Measurements from ENCODE around the gene SLC12A5.
A peak's percentile ranks its signal among the peaks of the same experiment; 100 is the strongest.

The SLC12A5 gene

DNA sequence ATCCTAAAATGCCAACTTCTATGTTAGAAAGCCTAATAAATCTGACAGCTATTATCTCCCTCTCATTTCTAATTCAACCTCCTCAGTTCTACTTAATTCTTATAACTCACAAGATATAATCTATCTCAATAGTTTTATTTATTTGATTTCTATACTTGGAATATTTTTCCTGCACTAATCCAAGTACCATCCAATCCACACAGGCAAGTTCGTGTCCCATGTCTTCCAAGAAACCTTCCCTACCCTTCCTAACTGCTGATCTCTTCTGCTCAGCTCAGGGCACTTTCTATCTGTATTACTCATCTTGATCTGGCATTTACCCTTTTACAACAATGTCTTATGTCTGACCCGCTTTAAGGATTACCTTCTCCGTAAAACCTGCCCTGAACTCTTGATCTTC is 42.6 kb downstream of the SLC12A5 start:
- Histone ChIP-seq H3K27me3 (ENCODE audit: control insufficient read depth in 1 of 2, insufficient read depth in 2 of 2, low read length in 2 of 2) (no peaks in the 10 kb centered on the region), H3K9ac (ENCODE audit: low read length) (no peak overlapping the region), H3K36me3 (ENCODE audit: insufficient read depth, low read length) (peaks cover 57% of the 10 kb centered on the region), H3K27ac (ENCODE audit: low read depth, low read length) (no peak overlapping the region), H3K4me1 (ENCODE audit: insufficient read depth, low read length) (no peaks in the 10 kb centered on the region), H3K4me3 (ENCODE audit: low read depth in 1 of 2, low read length in 2 of 2) (no peak overlapping the region), H3K9me3 (ENCODE audit: low read length) (no peaks in the 10 kb centered on the region)

DNA sequence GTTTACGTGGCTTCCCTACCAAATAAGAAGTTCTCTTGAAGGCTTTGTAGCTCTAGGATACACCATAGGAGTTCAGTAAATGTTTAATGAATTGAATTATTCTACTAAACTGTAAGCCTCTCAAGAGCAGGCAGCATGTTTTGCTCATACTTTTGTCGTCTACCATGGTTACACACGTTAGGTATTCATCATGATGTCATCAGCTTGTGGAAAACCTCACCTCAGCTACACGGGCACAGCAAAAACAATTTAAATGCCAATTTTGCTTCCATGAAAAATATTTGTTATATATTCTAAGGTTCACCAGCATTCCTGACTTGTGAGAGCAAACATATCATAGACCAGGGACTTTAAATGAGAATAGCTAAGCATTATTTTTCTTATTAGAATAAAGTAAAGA is 44.0 kb downstream of the SLC12A5 start:
- H3K4me1 ChIP-seq (ENCODE audit: insufficient read depth, low read length), result no peaks in the 10 kb centered on the region
- H3K27me3 ChIP-seq (ENCODE audit: control insufficient read depth in 1 of 2, insufficient read depth in 2 of 2, low read length in 2 of 2), result no peaks in the 10 kb centered on the region
- no peak overlapping the region for H3K9ac ChIP-seq (ENCODE audit: low read length)
- H3K9me3 ChIP-seq (ENCODE audit: low read length), result no peaks in the 10 kb centered on the region
- no peak overlapping the region for H3K27ac ChIP-seq (ENCODE audit: low read depth, low read length)
- H3K36me3 ChIP-seq (ENCODE audit: insufficient read depth, low read length), result peaks cover 55% of the 10 kb centered on the region
- no peak overlapping the region for H3K4me3 ChIP-seq (ENCODE audit: low read depth in 1 of 2, low read length in 2 of 2)

DNA sequence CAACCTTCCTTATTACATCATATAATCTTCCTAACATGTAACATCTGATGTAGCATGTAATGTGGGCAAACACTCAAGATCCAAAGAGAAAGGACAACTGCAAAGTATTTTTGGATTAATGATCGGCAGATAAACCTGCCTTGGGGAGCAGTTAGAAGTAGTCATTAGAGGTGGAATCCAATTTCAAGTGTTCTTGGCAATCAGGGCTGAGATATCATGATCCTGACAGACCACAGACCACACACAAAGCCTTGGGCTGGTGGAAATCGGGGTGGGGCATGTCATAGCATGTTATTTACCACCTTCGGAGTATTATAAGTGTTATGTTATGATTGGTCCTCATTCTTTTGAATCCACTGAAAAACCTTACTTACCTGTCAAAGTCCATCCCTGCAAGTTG is 44.4 kb downstream of the SLC12A5 start:
- Histone ChIP-seq H3K36me3 (ENCODE audit: insufficient read depth, low read length) (peaks cover 55% of the 10 kb centered on the region), H3K27me3 (ENCODE audit: control insufficient read depth in 1 of 2, insufficient read depth in 2 of 2, low read length in 2 of 2) (no peaks in the 10 kb centered on the region), H3K4me3 (ENCODE audit: low read depth in 1 of 2, low read length in 2 of 2) (no peak overlapping the region), H3K27ac (ENCODE audit: low read depth, low read length) (no peak overlapping the region), H3K9ac (ENCODE audit: low read length) (no peak overlapping the region), H3K9me3 (ENCODE audit: low read length) (no peaks in the 10 kb centered on the region), H3K4me1 (ENCODE audit: insufficient read depth, low read length) (no peaks in the 10 kb centered on the region)

DNA sequence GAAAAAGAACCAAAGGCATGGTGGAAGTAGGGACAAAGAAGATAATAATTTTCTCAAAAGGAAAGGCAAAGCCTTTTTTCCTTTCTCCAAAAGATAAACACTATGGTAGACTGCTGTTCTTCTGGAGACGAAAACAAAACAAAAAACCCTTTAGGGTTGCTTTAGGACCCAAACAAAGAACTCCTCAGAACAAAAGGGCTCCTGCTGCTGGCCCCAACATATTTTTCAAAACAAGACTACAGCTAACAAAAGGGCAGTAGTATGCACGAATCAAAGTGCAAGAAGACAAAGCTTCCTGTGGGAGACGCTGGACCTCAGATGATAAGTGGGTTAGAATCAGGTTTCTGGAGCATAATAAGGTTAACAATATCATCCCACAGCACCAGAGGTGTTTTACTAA is 45.0 kb downstream of the SLC12A5 start:
- Histone ChIP-seq H3K27me3 (ENCODE audit: control insufficient read depth in 1 of 2, insufficient read depth in 2 of 2, low read length in 2 of 2) (no peaks in the 10 kb centered on the region), H3K27ac (ENCODE audit: low read depth, low read length) (no peak overlapping the region), H3K9me3 (ENCODE audit: low read length) (no peaks in the 10 kb centered on the region), H3K4me3 (ENCODE audit: low read depth in 1 of 2, low read length in 2 of 2) (no peak overlapping the region), H3K4me1 (ENCODE audit: insufficient read depth, low read length) (no peaks in the 10 kb centered on the region), H3K9ac (ENCODE audit: low read length) (no peak overlapping the region), H3K36me3 (ENCODE audit: insufficient read depth, low read length) (peaks cover 59% of the 10 kb centered on the region)

DNA sequence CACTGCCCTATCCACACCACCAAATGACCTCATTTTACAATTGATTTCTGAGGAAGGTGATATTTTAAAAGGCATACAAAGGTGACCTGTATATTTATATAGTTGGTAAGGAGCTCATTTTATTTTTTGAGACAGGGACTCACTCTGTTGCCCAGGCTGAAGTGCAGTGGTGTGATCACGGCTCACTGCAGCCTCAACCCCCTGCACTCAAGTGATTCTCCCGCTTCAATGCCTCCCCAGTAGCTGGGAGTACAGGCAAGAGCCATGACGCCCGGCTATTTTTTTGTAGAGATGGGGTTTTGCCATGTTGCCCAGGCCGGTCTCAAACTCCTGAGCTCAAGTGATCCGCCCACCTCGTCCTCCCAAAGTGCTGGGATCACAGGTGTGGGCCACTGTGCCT is 47.8 kb downstream of the SLC12A5 start:
- Histone ChIP-seq H3K4me3 (ENCODE audit: low read depth in 1 of 2, low read length in 2 of 2) (no peak overlapping the region), H3K9me3 (ENCODE audit: low read length) (no peaks in the 10 kb centered on the region), H3K27ac (ENCODE audit: low read depth, low read length) (no peak overlapping the region), H3K27me3 (ENCODE audit: control insufficient read depth in 1 of 2, insufficient read depth in 2 of 2, low read length in 2 of 2) (no peaks in the 10 kb centered on the region), H3K4me1 (ENCODE audit: insufficient read depth, low read length) (peaks cover 6% of the 10 kb centered on the region), H3K9ac (ENCODE audit: low read length) (no peak overlapping the region), H3K36me3 (ENCODE audit: insufficient read depth, low read length) (peaks cover 46% of the 10 kb centered on the region)

DNA sequence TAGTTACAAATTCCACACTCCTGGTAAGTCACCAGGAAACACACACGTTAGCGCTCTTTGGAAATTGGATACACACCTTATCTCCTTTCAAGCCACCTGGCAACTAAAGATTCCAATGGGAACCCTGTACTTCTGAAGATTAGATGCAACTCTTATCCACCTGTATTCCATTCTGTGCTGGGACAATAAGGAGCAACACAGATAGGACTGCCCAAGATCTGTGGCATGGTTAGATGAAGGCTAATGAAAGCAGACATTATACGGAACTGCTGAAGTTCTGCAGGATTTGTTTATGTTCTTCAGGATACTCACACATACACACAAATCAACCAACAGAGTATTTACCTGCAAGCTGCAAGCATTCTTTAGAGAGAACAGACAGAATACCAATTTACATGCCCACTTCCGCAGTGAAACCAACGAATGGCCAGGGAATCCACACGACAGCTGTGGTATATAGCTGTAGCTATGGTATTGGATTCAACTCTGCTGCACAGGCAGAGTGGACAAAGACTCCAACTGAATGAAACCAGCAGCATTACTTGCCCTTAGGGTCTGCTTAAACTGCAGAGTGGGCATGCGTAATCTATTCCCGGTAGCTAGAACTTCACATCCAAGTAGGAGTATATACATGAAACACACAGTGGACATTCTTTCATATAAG is 48.8 kb downstream of the SLC12A5 start:
- peaks cover 46% of the 10 kb centered on the region for H3K36me3 ChIP-seq (ENCODE audit: insufficient read depth, low read length)
- H3K27ac ChIP-seq (ENCODE audit: low read depth, low read length), result no peak overlapping the region
- H3K9ac ChIP-seq (ENCODE audit: low read length), result no peak overlapping the region
- H3K4me3 ChIP-seq (ENCODE audit: low read depth in 1 of 2, low read length in 2 of 2), result no peak overlapping the region
- no peaks in the 10 kb centered on the region for H3K9me3 ChIP-seq (ENCODE audit: low read length)
- peaks cover 12% of the 10 kb centered on the region for H3K4me1 ChIP-seq (ENCODE audit: insufficient read depth, low read length)
- no peaks in the 10 kb centered on the region for H3K27me3 ChIP-seq (ENCODE audit: control insufficient read depth in 1 of 2, insufficient read depth in 2 of 2, low read length in 2 of 2)

DNA sequence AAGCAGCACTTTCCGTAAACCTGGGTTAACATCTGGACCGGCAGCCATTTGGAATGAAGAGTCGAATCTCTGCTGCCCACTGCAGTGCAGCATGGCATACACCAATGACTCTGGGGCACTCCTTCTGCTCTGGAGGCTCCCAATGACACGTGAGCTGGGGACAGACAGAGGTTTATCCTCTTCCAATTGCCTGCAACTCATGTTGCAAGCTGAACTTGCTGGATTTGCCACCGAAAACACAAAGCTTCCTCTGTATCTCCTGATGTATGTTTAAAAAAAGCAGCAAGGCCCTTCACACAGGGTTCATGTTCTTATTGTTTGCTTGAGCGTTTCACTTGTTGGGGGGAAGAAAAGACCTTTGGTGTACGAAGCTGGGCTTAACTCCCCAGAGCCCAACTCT is 49.9 kb downstream of the SLC12A5 start:
- no peak overlapping the region for H3K27ac ChIP-seq (ENCODE audit: low read depth, low read length)
- H3K4me3 ChIP-seq (ENCODE audit: low read depth in 1 of 2, low read length in 2 of 2), result no peak overlapping the region
- peaks cover 41% of the 10 kb centered on the region for H3K36me3 ChIP-seq (ENCODE audit: insufficient read depth, low read length)

DNA sequence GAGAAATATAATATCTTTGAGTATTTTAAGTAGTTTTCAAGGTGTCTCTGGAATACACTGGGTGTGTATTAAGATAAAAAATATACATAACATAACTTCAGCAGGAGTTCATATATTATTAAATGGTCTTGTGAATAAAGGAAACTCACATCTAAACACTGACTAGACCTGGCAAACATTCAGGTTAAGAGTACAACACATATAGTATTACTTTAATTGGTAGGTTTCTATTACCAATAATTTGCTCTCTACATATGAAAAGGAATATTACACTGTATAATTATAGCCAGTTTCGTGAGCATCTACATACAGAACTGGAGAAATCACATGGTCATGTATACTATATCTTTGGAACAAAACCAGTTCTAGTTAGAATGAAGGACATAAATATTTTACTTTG is 52.1 kb downstream of the SLC12A5 start:
- Histone ChIP-seq H3K27me3 (ENCODE audit: control insufficient read depth in 1 of 2, insufficient read depth in 2 of 2, low read length in 2 of 2) (no peaks in the 10 kb centered on the region), H3K9ac (ENCODE audit: low read length) (no peak overlapping the region), H3K9me3 (ENCODE audit: low read length) (no peaks in the 10 kb centered on the region), H3K27ac (ENCODE audit: low read depth, low read length) (no peak overlapping the region), H3K4me1 (ENCODE audit: insufficient read depth, low read length) (peaks cover 43% of the 10 kb centered on the region), H3K4me3 (ENCODE audit: low read depth in 1 of 2, low read length in 2 of 2) (no peak overlapping the region), H3K36me3 (ENCODE audit: insufficient read depth, low read length) (peaks cover 22% of the 10 kb centered on the region)

More for the DNA sequence above, 49.9 kb downstream of the SLC12A5 start:
- Histone ChIP-seq H3K9me3 (ENCODE audit: low read length) (no peaks in the 10 kb centered on the region), H3K9ac (ENCODE audit: low read length) (no peak overlapping the region), H3K27me3 (ENCODE audit: control insufficient read depth in 1 of 2, insufficient read depth in 2 of 2, low read length in 2 of 2) (no peaks in the 10 kb centered on the region), H3K4me1 (ENCODE audit: insufficient read depth, low read length) (peaks cover 21% of the 10 kb centered on the region)

DNA sequence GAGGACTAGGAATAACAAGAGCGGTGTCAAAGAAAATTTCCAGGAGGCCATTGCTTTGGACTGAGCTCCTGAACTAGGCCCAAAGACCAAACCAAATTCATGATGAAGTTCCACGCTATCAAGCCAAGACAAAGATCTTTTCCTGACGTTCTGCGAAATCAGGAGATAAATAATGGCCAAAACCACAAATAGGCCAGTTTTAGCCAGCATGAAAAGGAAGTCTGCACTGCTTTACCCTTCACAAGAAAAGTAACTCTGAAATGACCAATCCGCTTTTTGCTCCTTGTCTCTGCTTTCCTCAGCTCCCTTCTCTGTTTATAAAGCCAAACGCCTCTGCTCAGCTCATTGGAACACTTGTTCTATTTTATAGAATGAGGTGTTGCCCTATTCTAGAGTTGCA is 54.1 kb downstream of the SLC12A5 start:
- no peaks in the 10 kb centered on the region for H3K27me3 ChIP-seq (ENCODE audit: control insufficient read depth in 1 of 2, insufficient read depth in 2 of 2, low read length in 2 of 2)
- H3K4me3 ChIP-seq (ENCODE audit: low read depth in 1 of 2, low read length in 2 of 2), result no peak overlapping the region
- no peaks in the 10 kb centered on the region for H3K9me3 ChIP-seq (ENCODE audit: low read length)
- H3K36me3 ChIP-seq (ENCODE audit: insufficient read depth, low read length), result peaks cover 15% of the 10 kb centered on the region
- no peak overlapping the region for H3K9ac ChIP-seq (ENCODE audit: low read length)
- H3K27ac ChIP-seq (ENCODE audit: low read depth, low read length), result no peak overlapping the region
- peaks cover 62% of the 10 kb centered on the region for H3K4me1 ChIP-seq (ENCODE audit: insufficient read depth, low read length)

DNA sequence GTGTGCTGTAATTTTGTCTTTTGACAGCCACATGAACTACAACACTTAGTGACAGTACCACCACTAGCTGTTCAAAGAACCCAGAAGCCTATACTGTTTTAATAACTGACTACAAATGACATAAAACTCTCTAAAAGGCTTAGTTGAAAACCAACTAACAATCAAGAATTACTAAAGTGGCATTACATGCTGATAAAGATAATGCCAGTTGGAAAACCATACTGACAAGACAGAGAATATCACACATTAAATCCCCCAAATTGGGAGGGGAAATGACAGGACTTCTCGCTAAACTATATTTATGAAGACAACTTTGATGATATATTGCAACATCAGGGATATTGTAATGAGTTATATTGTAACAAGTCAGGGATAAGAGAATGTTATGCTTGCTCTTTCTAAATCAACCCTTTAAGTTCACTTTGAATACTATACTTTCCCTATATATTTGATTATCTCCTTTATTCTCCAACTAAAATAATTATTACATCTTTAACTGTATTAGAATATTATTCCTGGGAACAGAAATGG is 54.6 kb downstream of the SLC12A5 start:
- peaks cover 67% of the 10 kb centered on the region for H3K4me1 ChIP-seq (ENCODE audit: insufficient read depth, low read length)
- no peak overlapping the region for H3K9ac ChIP-seq (ENCODE audit: low read length)
- H3K9me3 ChIP-seq (ENCODE audit: low read length), result no peaks in the 10 kb centered on the region
- no peak overlapping the region for H3K27ac ChIP-seq (ENCODE audit: low read depth, low read length)
- H3K27me3 ChIP-seq (ENCODE audit: control insufficient read depth in 1 of 2, insufficient read depth in 2 of 2, low read length in 2 of 2), result no peaks in the 10 kb centered on the region
- no peak overlapping the region for H3K4me3 ChIP-seq (ENCODE audit: low read depth in 1 of 2, low read length in 2 of 2)
- H3K36me3 ChIP-seq (ENCODE audit: insufficient read depth, low read length), result peaks cover 10% of the 10 kb centered on the region

DNA sequence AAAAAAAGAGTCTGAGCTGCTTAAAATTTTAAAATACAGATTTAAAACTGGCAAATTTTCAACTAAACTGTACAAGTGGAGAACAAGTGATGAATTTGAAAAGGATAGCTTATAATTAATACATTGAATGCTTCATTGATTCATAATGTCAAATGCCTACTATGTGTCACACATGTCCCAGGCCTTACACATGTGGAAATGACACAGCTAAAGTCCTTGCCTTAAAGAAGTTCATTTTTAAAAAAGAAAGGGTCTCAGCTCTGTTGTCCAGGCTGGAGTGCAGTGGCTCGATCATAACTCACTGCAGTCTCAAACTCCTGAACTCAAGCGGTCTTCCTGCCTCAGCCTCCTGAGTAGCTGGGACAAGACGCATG is 55.8 kb downstream of the SLC12A5 start:
- Histone ChIP-seq H3K9me3 (ENCODE audit: low read length) (no peaks in the 10 kb centered on the region), H3K4me1 (ENCODE audit: insufficient read depth, low read length) (peaks cover 67% of the 10 kb centered on the region), H3K27me3 (ENCODE audit: control insufficient read depth in 1 of 2, insufficient read depth in 2 of 2, low read length in 2 of 2) (no peaks in the 10 kb centered on the region), H3K9ac (ENCODE audit: low read length) (no peak overlapping the region), H3K36me3 (ENCODE audit: insufficient read depth, low read length) (no peaks in the 10 kb centered on the region), H3K4me3 (ENCODE audit: low read depth in 1 of 2, low read length in 2 of 2) (no peak overlapping the region), H3K27ac (ENCODE audit: low read depth, low read length) (no peak overlapping the region)

DNA sequence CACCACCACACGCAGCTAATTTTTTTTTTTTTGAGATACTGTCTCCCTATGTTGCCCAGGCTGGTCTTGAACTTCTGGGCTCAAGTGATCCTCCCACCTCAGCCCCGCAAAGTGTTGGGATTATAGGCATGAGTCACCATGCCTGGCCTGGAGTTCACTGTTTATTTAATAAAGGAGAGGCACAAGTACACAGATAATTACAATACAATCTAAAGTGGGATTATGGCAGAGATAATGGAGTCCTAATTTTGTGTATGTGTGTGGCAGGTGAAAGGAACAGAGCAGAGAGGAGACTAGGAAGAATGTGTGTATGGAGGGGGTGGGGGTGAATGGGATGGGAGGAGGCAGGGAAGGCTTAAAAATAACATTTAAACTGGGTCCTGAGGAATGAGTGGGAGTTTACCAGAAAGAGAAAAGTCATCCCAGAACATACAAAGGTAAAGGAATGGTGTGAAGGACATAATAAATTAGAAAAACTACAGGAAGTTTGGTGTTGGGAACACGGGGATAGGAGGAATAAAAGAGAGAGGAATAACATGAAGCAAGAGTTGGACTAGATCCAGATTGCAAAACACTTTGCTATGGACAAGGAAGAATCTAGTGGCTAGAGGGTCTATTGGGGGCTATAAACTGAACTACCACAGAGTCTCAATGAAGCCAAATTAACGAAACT is 56.3 kb downstream of the SLC12A5 start:
- Histone ChIP-seq H3K27ac (ENCODE audit: low read depth, low read length) (no peak overlapping the region), H3K9me3 (ENCODE audit: low read length) (no peaks in the 10 kb centered on the region), H3K4me3 (ENCODE audit: low read depth in 1 of 2, low read length in 2 of 2) (peak overlapping the region in 1 of 2 donors; percentile 2)

More for the DNA sequence above, 56.3 kb downstream of the SLC12A5 start:
- no peaks in the 10 kb centered on the region for H3K27me3 ChIP-seq (ENCODE audit: control insufficient read depth in 1 of 2, insufficient read depth in 2 of 2, low read length in 2 of 2)
- H3K9ac ChIP-seq (ENCODE audit: low read length), result no peak overlapping the region
- peaks cover 67% of the 10 kb centered on the region for H3K4me1 ChIP-seq (ENCODE audit: insufficient read depth, low read length)
- no peaks in the 10 kb centered on the region for H3K36me3 ChIP-seq (ENCODE audit: insufficient read depth, low read length)

Measured in muscle layer of colon (tissue), 2 donors.